HG02588 (cell line): ENCODE results near the gene RLF.

Experiments
- ATAC-seq: cut with Tn5 transposase; IDR thresholded peaks from one replicate; pipeline ENCODE4 v1.9.1; 2021; ENCODE audit warnings: mild to moderate bottlenecking, moderate library complexity; ENCODE audit not compliant: unreplicated experiment

RLF gene, protein sequence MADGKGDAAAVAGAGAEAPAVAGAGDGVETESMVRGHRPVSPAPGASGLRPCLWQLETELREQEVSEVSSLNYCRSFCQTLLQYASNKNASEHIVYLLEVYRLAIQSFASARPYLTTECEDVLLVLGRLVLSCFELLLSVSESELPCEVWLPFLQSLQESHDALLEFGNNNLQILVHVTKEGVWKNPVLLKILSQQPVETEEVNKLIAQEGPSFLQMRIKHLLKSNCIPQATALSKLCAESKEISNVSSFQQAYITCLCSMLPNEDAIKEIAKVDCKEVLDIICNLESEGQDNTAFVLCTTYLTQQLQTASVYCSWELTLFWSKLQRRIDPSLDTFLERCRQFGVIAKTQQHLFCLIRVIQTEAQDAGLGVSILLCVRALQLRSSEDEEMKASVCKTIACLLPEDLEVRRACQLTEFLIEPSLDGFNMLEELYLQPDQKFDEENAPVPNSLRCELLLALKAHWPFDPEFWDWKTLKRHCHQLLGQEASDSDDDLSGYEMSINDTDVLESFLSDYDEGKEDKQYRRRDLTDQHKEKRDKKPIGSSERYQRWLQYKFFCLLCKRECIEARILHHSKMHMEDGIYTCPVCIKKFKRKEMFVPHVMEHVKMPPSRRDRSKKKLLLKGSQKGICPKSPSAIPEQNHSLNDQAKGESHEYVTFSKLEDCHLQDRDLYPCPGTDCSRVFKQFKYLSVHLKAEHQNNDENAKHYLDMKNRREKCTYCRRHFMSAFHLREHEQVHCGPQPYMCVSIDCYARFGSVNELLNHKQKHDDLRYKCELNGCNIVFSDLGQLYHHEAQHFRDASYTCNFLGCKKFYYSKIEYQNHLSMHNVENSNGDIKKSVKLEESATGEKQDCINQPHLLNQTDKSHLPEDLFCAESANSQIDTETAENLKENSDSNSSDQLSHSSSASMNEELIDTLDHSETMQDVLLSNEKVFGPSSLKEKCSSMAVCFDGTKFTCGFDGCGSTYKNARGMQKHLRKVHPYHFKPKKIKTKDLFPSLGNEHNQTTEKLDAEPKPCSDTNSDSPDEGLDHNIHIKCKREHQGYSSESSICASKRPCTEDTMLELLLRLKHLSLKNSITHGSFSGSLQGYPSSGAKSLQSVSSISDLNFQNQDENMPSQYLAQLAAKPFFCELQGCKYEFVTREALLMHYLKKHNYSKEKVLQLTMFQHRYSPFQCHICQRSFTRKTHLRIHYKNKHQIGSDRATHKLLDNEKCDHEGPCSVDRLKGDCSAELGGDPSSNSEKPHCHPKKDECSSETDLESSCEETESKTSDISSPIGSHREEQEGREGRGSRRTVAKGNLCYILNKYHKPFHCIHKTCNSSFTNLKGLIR (N-terminal part only)

GRCh38 chr1:40161125-40161887 lies at the start of gene RLF:
TSS of gene RLF (plus strand) at chr1:40161387. CDS start at chr1:40161400, 13 bp downstream.
- peak; percentile 90 for ATAC-seq

DNA sequence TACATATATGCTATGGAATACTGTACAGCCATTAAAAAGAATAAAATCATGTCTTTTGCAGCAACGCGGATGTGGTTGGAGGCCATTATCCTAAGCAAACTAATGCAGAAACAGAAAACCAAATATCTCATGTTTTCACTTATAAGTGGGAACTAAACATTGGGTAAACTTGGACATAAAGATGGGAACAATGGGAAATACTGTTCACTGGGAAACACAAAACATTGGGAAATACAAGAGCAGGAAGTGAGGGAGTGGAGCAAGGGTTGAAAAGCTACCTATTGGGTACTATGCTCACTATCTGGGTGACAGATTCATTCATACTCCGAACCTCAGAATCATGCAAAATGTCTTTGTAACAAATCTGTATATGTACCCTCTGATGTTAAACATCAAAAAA lies 46.8 kb upstream of the RLF start:
- no peak for ATAC-seq

DNA sequence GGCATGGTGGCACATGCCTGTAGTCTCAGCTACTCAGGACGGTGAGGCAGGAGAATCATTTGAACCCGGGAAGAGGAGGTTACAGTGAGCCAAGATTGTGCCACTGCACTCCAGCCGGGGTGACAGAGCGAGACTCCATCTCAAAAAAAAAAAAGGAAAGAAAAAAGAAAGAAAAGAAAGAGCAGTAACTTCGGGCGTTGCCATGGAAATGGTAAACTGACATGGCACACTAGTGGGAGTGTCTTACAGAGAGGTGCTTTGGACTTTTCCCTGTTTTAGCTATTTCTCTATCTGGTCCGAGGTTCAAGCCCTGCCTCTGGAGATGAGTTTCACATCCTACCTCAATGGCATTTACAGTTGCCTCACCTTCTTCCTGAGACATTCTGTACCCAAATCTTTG lies 41.1 kb upstream of the RLF start:
- no peak for ATAC-seq

GRCh38 chr1:40122855-40123254 lies 38.3 kb upstream of the RLF start:
- no peak for ATAC-seq

DNA sequence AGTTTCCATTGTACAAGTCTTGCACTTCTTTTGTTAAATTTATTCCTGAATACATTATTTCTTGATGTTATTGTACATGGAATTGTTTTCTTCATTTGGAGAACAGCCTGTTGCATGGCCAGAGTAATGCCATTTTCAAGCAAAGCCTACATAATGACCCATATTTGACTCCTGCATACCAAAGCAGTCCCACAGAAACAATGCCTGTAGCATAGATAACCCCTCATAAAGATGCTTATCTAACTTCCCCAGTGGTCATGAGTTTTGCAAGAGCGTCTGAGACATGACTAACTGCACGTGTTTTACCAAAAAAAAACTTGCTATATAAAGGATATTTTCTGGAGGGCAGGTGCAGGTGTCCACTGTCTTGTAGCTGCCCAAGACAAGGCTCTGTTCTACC lies 30.3 kb upstream of the RLF start:
- no peak for ATAC-seq

GRCh38 chr1:40132383-40133311 lies 28.5 kb upstream of the RLF start:
- no peak for ATAC-seq

DNA sequence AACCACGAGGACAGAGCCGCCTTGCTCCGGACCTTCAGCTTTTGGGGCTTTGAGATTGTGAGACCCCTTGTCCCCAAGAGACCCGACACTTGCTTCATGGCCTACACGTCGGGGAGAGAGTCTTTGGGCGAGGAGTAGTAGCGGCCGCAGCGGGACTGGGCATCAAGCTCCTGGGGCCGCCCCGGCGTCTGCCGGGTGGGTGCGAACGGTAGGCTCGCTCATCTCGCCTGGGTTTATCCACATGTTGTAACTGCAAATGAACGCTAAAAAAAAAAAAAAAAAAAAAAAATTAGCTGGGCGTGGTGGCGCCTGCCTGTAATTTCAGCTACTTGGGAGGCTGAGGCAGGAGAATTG lies 27.9 kb upstream of the RLF start:
- no peak for ATAC-seq

DNA sequence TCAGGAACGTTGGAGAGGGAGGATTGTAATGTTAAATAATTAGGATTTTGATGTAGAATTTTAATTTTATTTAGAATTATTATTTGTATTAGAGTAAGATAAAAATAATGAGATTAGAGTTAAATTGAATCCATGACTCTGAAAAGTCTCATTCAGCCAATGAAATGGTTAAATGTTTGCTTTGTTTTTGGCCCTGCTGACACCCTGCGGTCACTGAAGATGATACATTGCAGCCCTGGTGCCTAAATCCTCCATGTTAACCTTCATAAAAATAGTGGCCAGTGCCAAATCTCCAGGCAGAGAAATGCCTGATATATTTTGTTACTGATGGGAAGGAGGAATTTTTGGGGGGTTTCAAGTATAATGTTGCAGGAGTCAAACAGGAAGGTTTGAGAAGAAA lies 27.3 kb upstream of the RLF start:
- no peak for ATAC-seq

DNA sequence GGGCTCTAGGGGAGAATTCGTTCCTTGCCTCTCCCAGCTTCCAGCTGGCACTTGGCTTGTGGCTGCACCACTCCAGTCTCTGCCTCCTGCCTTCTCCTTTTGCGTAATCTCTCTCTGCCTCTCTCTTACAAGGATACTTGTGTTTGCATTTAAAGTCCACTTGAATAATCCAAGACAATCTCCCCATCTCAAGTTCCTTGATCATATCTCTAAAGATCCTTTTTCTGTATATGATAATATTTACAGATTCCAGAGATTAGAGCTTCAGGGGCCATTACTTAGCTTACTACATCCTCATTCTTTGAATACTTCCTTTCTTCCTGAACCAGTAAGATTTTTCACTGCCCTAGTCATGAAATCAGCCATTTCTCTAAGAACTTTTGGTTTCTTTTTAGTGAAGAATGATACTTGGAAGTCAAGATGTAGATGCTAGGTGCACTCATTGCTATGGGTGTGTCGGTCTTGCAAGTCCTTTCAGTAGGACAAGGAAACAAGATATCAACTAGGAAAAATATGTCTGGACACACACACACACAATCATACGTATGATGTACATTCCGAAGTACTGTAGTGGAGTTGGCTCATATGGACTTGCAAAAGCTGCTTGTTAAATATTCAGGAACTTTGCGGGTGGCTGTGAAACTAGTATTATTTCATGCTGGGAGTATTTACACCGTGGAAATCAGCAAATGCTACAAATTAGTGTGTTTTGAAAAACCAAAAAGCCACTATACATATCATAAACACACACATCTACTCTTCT lies 20.8 kb upstream of the RLF start:
- ATAC-seq = no peak

DNA sequence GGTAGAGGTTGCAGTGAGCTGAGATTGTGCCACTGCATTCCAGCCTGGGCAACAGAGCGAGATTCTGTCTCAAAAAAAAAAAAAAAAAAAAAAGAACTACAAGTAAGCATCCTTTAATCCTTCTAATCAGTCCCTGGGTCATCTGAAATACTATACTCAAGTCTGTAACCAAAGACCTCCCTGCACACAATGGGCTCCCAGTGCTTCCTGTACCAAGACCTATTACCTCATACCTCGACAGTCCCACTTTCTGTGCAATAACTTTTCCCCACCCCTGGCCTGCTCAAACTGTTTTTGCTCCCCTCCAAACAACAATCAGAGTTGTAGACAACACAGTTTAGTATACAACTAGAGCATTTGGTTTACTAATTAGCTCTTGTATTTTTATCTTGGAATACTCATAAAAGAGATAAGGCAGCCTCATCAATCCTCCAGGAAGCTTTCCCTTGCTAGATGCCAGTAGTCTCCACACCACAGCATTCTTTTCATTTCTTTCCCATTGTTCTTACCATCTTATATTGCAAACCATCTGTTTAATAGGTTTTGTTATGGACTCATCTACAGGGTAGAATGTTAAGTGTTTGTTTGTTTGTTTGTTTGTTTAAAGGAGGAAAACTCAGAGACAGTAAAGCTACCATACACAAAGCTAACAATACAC lies 19.2 kb upstream of the RLF start:
- no peak for ATAC-seq

GRCh38 chr1:40143891-40144575 lies 17.2 kb upstream of the RLF start:
- ATAC-seq = no peak

DNA sequence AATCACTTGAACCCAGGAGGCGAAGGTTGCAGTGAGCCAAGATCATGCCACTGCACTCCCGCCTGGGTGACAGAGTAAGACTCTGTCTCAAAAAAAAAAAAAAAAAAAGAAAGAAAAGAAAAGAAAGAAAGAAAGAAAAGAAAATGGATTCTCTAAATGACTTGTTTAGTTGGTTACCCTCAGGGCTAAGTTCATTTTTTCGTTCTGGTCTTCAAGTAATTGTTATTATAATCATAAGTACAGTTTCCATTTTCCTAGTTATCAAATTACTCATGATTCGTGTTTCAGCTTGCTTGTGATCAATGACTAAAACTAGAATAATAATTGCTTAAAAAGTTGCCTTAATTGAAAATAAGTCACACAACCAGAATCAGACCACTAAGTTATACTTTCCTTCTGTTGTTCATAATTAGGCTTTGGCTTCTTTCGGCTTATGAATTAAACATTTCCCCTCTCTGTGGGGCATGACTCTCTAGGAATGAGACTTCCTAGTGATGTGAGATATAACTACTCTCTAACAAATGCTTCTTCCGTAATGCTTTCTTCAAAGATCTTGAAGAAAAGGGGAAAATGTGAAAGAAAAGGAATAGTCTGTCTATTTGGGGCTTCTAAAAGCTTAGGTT lies 9.6 kb upstream of the RLF start:
- ATAC-seq = no peak

- no peak for ATAC-seq
Measured at GRCh38 chr1:40153073-40153770, 8.0 kb upstream of the RLF start.

GRCh38 chr1:40155135-40155534 lies 6.1 kb upstream of the RLF start:
- ATAC-seq = no peak

DNA sequence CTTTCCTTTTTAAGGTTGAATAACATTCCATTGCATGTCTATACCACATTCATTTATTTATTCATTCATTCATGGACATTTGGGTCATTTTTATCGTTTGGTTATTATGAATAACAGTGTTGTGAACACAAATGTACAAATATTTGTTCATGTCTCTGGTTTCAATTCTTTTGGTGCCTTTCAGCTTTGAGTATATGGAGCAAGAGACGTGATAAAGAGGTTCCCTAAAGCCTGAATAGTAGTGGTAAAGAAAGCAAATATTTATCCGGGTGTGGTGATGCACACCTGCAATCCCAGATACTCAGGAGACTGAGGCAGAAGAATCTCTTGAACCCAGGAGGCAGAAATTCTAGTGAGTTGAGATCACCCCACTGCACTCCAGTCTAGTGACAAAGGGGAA lies 5.3 kb upstream of the RLF start:
- no peak for ATAC-seq

DNA sequence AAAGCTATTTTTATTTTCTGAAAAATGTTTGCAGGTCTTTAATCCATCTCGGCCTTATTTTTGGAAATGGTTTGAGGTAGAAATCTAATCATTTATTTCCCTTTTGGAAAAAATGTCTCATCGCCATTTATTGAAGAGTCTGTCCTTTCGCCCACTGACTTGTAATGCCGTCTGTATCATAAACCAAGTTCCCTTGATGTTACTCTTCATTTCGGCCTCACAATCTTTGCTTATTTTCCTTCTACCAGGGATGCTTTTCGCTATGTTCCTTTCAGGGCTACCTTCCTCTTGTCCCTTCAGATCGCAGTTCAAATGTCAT lies 422 bp upstream of the RLF start:
- ATAC-seq = no peak
